SK-N-SH (cell line): ENCODE data around the gene KLF15.

Experiments
- EP300 ChIP-seq, 2 experiments: IDR thresholded peaks; 2 replicates each; pipeline versions ENCODE4 v1.4.0 to v1.6.1; 2012; ENCODE audit warnings: borderline replicate concordance in 1 of 2, low read depth in 1 of 2, low read length in 1 of 2
- FOXJ3 ChIP-seq: sonication (generic); formaldehyde crosslinking; IDR thresholded peaks from 2 replicates; pipeline ENCODE4 v1.5.1; 2020; ENCODE audit warnings: mild to moderate bottlenecking, missing genetic modification reagents
- POLR2AphosphoS5 ChIP-seq: IDR thresholded peaks from 2 replicates; pipeline ENCODE4 v1.6.1; 2012; ENCODE audit warnings: low read depth, low read length
- RAD21 ChIP-seq: IDR thresholded peaks from 2 replicates; pipeline ENCODE4 v1.6.1; 2012; ENCODE audit warnings: mild to moderate bottlenecking, low read length
- RCOR1 ChIP-seq: fragments of 150-350 bp; IDR thresholded peaks from 2 replicates; pipeline ENCODE4 v1.6.1; 2017; ENCODE audit warnings: antibody characterized with exemption, low read length
- SMC3 ChIP-seq: IDR thresholded peaks from 2 replicates; pipeline ENCODE4 v1.6.1; 2012; ENCODE audit warnings: low read depth, low read length, improper control_type of control experiment
- TF ChIP-seq, protein P1 (sequence below): fragments of 150-350 bp; IDR thresholded peaks from 2 replicates; pipeline ENCODE4 v1.6.1; 2017; ENCODE audit warnings: antibody characterized with exemption, low read length, low read depth, borderline replicate concordance
- TF ChIP-seq, protein P2 (sequence below): fragments of 200-600 bp; sonication (generic); IDR thresholded peaks from 2 replicates; pipeline ENCODE4 v1.6.1; 2017; ENCODE audit warnings: antibody characterized with exemption, mild to moderate bottlenecking, moderate library complexity
- TF ChIP-seq, protein P3 (sequence below): IDR thresholded peaks from 2 replicates; pipeline ENCODE4 v1.4.0; 2012; ENCODE audit warnings: low read depth

DNA sequence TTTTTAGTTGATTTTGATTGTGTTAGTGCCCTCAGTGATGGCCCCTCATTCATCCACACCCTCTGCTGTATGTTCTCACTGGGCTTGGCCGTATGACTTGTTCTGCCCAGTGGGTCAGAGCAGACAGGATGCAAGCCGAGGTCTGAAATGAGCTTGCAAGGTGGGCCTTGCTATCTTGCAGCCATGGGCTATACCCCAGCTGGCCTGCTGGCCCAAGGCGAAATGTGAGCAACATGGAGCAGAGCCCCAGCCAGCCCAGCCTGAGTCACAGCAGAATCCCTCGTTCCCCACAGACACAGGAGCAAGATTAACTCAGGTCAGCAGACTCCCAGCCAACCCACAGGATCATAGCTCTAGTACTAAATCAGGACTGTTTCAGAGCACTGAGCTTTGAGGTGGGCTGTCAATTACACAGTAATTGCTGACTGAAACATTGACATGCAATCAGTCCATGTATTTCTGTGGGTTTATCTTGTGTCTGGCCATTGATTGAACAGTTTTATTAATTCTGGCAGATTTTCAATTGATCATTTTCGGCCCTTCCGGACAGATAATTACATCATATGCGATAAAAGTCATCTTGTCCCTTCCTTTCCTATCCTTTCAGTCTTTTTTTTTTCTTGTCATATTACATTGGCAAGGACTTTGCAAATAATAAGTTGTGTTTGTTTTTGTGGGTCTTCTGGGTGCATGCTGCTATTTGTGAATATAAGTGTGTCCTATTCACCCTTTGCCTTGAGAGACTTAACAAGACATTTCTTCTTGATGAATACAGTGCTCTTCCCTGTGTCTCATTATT is 27.1 kb downstream of the KLF15 start:
- TF ChIP-seq POLR2AphosphoS5: no peak
- TF ChIP-seq EP300 (IDR thresholded peaks at IDR 0.05; ENCODE audit: borderline replicate concordance in 1 of 2, low read depth in 1 of 2, low read length in 1 of 2): no peak
- TF ChIP-seq, protein P1, sequence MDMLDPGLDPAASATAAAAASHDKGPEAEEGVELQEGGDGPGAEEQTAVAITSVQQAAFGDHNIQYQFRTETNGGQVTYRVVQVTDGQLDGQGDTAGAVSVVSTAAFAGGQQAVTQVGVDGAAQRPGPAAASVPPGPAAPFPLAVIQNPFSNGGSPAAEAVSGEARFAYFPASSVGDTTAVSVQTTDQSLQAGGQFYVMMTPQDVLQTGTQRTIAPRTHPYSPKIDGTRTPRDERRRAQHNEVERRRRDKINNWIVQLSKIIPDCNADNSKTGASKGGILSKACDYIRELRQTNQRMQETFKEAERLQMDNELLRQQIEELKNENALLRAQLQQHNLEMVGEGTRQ: no peak
- TF ChIP-seq, protein P2, sequence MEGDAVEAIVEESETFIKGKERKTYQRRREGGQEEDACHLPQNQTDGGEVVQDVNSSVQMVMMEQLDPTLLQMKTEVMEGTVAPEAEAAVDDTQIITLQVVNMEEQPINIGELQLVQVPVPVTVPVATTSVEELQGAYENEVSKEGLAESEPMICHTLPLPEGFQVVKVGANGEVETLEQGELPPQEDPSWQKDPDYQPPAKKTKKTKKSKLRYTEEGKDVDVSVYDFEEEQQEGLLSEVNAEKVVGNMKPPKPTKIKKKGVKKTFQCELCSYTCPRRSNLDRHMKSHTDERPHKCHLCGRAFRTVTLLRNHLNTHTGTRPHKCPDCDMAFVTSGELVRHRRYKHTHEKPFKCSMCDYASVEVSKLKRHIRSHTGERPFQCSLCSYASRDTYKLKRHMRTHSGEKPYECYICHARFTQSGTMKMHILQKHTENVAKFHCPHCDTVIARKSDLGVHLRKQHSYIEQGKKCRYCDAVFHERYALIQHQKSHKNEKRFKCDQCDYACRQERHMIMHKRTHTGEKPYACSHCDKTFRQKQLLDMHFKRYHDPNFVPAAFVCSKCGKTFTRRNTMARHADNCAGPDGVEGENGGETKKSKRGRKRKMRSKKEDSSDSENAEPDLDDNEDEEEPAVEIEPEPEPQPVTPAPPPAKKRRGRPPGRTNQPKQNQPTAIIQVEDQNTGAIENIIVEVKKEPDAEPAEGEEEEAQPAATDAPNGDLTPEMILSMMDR: no peak
- TF ChIP-seq RCOR1: no peak
- TF ChIP-seq RAD21: no peak
- TF ChIP-seq, protein P3, sequence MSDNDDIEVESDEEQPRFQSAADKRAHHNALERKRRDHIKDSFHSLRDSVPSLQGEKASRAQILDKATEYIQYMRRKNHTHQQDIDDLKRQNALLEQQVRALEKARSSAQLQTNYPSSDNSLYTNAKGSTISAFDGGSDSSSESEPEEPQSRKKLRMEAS: no peak
- TF ChIP-seq SMC3: no peak
- TF ChIP-seq FOXJ3: no peak
